SU-DHL-6 (cell line): Measurements from ENCODE around the gene CYTH4.

Experiments used
- CTCF ChIP-seq: fragments of 200-600 bp; sonication (generic); IDR thresholded peaks from one replicate; pipeline ENCODE4 v1.5.1; 2017; ENCODE audit warnings: antibody characterized with exemption, mild to moderate bottlenecking, low read length, moderate library complexity; ENCODE audit not compliant: insufficient read depth, poor library complexity, severe bottlenecking
- EZH2phosphoT487 ChIP-seq: fragments of 200-600 bp; sonication (generic), shearing (Covaris generic); conservative IDR thresholded peaks from 2 replicates; pipeline ENCODE4 v1.6.1; 2018; ENCODE audit warnings: mild to moderate bottlenecking, antibody characterized with exemption, low read length, moderate library complexity, mixed read lengths

- TF ChIP-seq CTCF (no peak), EZH2phosphoT487 (no peak)
Measured at GRCh38 chr22:37276776-37277175, 5.5 kb upstream of the CYTH4 start.
